Effector CD4-positive, alpha-beta T cell (primary cell): ENCODE data around the gene SRPK2.
"Not testable (repeated sequence)": the region's sequence is repeated elsewhere in the genome, so short reads cannot be mapped to it uniquely, and the experiment has no call there.

Experiments
- DNase-seq: peaks from one replicate; pipeline ENCODE4 v3.0.0-alpha.2; 2020

Gene SRPK2

DNA sequence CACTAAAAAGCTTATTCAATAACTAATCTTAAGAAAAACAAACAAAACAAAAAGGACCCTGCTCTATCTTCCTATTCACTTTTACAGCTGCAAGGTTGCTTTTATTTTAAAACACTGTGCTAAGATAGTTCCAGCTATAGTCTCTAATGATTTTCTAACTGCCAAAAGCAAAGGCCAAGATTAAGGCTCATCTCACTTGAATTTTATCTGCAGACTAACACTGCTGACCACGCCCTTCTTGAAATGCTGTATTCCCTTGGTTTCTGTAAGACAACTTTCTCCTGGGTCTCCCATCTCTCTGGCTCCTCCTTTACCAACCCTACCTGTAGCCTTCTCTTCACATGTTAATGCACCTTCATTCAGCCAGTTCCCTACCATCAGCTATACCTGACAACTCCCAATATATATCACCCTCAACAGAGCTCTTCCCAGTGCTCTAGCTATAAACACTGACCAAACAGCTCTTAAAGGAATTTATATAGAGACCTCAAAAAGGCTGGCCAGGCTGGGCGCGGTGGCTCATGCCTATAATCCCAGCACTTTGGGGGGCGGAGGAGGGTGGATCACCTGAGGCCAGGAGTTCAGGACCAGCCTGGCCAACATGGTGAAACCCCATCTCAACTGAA, 11.7 kb downstream of the SRPK2 start:
- no peak for DNase-seq

DNA sequence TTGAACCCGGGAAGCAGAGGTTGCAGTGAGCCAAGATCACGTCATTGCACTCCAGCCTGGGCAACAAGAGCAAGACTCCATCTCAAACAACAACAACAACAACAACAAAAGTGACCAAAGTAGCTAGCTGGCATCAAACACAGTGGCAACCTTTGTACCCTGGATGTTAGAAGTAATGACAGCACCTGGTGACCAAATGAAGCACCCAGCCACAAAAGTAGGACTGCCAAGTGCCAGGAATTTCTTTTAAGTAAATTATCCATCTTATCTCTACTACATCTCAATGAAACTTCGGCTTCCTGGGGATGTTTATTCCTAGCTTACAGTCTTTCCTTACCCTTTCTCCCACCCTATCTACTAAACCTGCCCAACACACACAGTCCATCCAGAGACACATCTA, 18.8 kb downstream of the SRPK2 start:
- DNase-seq = no peak

DNA sequence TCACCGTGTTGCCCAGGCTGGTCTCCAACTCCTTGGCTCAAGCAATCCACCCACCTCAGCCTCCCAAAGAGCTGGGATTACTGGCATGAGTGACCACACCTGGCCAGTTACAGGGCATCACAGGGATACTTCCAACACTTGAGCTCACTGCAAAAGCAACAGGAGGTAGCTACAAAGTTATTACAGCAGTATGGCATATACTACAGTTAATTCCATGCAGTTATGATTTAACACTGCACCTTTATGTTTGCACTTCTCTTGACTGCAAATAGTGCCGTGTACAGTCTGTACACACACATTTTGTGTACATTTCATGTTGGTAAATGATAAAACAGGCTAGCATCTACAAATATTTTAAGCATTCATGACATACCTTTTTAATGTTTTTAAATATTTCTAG, 21.3 kb downstream of the SRPK2 start:
- DNase-seq = no peak

DNA sequence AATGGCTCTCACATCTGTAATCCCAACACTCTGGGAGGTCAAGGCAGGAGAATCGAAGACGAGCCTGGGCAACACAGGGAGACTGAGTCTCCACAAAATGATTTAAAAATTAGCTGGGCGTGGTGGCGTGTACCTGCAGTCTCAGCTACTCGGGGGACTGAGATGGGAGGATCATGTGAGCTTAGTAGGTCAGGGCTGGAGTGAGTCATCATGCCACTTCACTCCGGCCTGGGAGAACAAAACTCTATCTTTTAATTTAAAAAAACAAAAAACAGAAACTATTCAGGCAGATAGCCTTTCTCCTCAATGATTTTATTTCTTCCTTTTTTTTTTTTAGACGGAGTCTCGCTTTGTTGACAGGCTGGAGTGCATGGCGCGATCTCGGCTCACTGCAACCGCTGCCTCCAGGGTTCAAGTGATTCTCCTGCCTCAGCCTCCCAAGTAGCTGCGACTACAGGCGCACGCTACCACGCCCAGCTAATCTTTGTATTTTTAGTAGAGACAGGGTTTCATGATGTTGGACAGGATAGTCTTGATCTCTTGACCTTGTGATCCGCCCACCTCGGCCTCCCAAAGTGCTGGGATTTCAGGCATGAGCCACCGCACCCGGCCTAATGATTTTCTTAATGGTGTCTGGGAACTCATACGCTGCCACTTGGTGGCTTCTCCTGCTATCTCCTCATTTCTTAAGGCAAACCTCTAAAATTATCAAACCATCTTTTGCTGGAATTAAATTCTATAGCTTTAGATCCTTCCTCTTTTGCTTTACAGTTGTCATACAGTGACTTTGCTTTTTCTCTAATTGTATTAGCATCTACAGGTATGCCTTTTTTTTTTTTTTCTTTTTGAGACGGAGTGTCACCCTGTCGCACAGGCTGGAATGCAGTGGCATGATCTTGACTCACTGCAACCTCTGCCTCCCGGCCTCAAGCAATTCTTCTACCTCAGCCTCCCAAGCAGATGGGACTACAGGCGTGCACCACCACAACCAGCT, 22.9 kb downstream of the SRPK2 start:
- no peak for DNase-seq

DNA sequence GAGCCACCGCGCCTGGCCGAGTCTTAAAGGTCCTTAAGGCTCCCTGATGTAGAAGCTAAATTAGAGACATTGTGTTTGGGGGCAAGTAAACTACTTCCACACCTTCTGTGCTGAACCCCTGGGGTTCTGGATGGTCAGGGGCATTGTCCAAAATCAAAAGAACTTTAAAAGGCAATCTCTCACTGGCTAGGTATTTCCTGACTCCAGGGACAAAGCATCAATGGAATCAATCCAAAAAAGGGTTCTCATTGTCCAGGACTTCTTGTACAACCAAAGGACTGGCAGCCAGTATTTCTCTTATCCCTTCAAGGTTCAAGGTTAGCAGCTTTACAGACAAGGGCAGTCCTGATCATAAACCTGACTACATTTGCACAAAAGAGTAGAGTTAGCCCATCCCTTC, 24.0 kb downstream of the SRPK2 start:
- DNase-seq = no peak

DNA sequence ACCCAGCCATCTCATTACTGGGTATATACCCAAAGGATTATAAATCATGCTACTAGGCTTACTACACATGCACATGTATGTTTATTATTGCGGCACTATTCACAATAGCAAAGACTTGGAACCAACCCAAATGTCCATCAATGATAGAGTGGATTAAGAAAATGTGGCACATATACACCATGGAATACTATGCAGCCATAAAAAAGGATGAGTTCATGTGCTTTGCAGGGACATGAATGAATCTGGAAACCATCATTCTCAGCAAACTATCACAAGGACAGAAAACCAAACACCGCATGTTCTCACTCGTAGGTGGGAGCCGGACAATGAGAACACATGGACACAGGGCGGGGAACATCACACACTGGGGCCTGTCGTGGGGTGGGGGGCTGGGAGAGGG, 25.1 kb downstream of the SRPK2 start:
- DNase-seq = not testable (repeated sequence)

DNA sequence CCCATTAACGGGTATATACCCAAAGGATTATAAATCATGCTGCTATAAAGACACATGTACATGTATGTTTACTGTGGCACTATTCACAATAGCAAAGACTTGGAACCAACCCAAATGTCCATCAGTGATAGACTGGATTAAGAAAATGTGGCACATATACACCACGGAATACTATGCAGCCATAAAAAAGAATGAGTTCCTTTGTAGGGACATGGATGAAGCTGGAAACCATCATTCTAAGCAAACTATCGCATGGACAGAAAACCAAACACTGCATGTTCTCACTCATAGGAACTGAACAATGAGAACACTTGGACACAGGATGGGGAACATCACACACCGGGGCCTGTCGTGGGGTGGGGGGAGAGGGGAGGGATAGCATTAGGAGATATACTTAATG, 26.0 kb downstream of the SRPK2 start:
- not testable (repeated sequence) for DNase-seq

DNA sequence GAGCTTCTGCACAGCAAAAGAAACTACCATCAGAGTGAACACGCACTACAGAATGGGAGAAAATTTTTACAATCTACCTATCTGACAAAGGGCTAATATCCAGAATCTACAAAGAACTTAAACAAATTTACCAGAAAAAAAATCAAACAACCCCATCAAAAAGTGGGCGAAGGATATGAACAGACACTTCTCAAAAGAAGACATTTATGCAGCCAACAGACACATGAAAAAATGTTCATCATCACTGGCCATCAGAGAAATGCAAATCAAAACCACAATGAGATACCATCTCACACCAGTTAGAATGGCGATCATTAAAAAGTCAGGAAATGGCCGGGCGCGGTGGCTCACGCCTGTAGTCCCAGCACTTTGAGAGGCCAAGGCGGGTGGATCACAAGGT, 26.7 kb downstream of the SRPK2 start:
- not testable (repeated sequence) for DNase-seq

DNA sequence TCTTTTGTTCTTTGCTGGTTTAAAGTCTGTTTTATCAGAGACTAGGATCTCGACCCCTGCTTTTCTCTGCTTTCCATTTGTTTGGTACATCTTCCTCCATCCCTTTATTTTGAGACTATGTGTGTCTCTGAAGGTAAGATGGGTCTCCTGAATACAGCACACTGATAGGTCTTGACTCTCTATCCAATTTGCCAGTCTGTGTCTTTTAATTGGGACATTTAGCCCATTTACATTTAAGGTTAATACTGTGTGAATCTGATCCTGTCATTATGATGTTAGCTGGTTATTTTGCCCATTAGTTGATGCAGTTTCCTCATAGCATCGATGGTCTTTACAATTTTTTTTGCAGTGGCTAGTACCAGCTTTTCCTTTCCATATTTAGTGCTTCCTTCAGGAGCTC, 28.6 kb downstream of the SRPK2 start:
- DNase-seq = not testable (repeated sequence)

DNA sequence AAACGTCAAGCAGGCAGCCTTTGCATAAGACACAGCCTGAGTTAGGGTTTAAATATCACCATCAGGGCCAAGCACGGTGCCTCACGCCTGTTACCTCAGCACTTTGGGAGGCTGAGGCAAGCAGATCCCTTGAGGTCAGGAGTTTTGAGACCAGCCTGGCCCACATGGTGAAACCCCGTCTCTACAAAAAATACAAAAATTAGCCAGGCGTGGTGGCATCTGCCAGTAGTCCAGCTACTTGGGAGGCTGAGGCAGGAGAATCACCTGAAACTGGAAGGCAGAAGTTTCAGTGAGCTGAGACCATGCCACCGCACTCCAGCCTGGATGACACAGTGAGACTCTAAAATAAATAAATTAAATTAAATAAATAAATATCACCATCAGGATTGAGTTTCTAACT, 33.0 kb downstream of the SRPK2 start:
- DNase-seq = no peak

DNA sequence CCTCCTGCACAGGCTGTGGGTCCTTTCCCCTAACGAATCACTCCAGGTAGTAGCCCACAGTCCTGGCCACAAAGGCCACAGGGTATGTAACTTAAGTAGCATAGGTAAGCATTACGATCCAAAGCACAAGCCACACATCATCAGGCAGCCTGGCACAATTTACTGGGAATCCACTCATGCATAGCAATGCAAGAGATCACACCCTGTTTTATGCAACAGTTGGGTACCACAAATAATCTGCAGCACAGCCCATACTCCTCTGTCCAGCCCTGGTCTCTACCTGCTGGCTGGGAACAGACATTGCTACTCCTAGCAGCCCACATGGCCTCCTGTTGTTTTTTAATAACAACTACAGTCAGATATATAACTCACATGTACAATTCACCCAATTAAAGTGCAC, 34.3 kb downstream of the SRPK2 start:
- DNase-seq = no peak

DNA sequence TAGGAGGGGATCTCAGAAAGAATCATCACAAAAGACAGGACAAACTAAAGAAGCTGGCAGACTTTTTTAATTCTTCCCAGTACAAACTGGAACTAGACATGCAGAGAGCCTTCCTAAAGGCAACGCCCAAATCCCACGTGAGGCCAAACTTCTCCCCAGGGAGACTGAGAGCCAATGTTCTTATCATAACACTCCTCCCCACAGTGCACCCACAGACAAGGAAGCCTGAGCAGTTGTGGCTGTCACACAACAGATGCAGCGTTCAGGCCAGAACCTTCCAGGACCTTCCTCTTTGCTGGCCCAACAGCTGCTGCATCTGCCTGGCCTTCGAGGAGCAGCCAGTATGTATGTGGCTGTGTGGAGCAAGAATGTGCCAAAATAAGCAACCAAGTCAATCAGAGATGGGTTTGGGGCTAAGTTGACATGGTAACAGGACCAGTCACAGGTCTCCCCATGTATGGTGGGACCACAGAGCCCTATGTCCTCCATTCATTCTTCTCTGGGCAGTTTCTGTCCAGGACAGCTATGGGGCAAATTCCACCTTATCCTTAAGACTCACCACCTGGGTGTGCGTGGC, 34.9 kb downstream of the SRPK2 start:
- DNase-seq = no peak

DNA sequence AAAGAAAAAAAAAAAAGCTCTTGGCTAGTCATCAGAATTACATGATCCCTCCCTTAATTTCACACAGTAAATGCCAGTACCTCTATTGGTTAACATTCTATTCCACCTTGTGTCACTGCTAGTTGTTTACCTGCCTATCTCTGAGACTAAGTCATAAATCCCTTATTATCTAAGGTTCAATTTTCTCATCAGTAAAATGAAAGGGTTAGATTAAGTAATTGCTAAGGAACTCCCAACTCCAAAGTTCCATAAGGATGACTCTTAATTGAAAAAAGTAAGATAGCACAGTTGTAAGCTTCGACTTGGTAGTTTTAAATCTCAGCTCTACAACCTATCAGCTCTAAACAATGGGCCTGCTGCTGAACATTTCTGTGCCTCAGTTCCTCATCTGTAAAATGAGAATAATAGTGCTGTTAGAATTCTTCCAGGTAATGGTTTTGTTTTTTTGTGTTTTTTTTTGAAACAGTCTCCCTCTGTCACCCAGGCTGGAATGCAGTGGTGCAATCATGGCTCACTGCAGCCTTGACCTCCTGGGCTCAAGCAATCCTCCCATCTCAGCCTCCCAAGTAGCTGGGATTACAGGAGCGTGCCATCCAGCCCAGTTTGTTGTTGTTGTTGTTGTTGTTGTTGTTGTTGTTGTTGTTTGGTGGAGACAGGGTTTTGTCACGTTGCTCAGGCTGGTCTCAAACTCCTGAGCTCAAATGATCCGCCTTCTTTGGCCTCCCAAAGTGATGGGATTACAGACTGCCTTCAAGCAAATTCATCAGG, 35.6 kb downstream of the SRPK2 start:
- no peak for DNase-seq

DNA sequence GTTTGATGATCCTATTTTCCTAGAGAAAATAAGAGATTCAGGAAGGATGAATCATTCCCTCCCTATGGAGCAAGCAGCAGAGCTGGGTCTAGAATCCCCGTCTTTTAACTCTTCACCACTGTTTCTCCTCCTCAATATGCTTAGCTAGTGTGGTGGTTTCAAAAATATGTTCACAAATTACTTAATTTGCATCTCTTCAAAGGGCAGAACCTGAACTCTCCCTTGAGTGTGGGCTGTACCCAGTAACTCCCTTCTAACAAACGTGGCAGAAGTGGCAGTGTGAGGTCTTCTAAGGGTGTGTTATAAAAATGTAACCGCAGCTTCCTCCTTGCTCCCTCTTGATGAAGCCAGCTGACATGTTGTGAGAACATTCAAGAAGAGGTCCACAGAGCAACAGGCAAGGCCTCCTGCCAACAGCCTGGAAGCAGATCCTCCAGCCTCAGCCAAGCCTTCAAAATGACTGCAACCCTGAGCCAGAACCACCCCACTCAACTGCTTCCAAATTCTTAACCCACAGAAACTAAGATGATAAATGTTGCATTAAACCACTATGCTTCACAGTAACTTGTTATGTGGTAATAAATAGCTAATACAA, 36.6 kb downstream of the SRPK2 start:
- peak; percentile 38 for DNase-seq

DNA sequence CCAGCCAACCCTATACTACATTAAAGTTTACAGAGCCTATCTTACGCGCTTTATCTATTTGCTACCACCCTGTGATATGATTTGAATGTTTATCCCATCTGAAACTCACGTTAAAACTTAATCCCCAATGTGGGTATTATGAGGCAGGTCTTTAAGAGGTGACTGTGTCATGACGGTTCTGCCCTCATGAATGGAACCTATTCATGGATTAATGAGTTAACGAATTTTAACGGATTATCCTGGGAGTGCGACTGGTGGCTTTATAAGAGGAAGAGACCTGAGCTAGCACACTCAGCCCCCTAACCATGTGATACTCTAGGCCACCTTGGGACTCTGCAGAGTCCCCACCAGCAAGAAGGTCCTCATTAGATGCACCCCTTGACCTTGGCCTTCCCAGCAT, 37.8 kb downstream of the SRPK2 start:
- no peak for DNase-seq

DNA sequence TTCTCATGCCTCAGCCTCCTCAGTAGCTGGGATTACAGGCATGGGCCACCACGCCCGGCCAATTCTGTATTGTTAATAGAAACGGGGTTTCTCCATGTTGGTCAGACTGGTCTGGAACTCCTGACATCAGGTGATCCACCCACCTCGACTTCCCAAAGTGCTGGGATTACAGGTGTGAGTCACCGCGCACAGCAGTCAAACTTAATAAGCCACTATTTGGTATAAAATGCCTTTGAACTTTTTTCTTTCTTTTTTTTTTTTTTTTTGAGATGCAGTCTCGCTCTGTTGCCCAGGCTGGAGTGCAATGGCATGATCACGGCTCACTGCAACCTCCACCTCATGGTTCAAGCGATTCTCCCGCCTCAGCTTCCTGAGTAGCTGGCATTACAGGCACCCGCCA, 40.5 kb downstream of the SRPK2 start:
- not testable (repeated sequence) for DNase-seq

DNA sequence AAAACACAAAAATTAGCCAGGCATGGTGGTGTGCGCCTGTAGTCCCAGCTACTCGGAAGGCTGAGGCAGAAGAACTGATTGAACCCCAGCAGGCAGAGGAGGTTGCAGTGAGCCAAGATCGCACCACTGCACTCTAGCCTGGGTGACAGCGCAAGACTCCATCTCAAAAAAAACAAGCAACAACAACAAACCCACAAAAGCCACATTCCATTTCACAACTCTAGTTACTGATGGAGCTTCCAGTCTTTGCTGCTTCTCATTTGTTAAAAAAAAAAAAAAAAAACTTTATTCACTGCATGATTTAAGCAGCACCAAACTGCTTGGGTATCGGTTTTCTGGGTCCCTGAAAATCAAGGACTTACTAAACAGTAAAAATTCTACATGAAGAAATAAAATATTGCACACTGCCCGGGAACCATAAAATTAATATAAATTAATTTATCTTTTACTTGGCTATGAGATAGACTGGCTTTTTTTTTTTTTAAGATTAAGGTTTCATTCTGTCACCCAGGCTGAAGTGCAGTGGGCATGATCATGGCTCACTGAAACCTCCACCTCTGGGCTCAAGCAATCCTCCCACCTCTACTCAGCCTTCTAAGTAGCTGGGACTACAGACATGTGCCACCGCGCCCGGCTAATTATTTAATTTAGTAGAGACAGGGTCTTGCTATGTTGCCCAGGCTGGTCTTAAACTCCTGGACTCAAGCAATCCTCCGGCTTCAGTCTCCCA, 42.0 kb downstream of the SRPK2 start:
- DNase-seq = no peak

DNA sequence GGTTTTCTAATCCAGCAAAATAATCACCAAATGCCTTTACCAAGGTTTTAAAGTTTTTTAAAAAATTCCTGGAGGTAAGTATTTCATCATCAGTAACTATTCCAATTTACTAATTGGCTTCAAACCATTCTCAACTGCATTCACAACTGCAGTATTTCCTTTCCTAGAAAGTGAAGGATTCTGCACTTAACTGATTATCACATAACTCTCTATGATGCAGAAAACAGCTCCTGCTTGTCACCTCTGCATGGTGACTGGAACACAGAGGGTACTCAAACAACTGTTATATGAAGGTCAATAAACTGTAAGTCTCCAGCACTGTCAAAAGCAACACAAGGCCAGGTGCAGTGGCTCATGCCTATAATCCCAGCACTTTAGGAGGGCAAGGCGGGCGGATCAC, 42.6 kb downstream of the SRPK2 start:
- no peak for DNase-seq

DNA sequence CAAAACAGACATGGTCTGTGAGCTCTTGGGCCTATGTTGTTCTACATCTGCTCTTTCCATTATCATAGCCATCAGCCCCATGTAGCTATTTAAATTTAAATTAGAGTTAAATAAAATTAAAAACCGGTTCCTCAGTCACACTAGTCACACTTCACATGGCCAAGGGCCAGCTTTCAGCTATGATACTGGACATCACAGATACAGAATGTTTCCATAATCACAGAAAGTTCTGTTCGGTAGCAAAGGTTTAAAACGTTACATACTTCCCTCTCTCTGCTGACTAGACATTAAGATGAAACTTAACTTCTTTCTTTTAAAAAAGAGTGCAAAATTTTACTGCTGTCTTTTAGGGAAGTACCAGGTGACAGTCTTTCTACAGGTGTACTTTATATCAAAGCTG, 43.0 kb downstream of the SRPK2 start:
- no peak for DNase-seq

DNA sequence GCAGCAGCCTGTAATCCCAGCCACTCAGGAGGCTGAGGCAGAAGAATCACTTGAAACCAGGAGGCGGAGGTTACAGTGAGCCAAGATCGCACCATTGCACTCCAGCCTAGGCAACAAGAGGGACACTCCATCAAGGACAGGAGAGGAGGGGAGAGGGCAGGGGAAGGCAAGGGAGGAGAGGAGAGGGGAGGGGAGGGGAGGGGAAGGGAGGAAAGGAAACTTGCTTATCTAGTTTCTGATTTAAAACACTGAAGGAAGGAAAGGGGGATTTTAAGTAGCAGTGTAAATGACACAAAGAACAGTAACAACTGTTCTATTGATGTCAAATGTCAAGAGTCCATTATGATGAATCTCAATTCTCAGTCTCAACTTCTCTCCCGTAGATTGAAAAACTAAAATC, 43.7 kb downstream of the SRPK2 start:
- no peak for DNase-seq

DNA sequence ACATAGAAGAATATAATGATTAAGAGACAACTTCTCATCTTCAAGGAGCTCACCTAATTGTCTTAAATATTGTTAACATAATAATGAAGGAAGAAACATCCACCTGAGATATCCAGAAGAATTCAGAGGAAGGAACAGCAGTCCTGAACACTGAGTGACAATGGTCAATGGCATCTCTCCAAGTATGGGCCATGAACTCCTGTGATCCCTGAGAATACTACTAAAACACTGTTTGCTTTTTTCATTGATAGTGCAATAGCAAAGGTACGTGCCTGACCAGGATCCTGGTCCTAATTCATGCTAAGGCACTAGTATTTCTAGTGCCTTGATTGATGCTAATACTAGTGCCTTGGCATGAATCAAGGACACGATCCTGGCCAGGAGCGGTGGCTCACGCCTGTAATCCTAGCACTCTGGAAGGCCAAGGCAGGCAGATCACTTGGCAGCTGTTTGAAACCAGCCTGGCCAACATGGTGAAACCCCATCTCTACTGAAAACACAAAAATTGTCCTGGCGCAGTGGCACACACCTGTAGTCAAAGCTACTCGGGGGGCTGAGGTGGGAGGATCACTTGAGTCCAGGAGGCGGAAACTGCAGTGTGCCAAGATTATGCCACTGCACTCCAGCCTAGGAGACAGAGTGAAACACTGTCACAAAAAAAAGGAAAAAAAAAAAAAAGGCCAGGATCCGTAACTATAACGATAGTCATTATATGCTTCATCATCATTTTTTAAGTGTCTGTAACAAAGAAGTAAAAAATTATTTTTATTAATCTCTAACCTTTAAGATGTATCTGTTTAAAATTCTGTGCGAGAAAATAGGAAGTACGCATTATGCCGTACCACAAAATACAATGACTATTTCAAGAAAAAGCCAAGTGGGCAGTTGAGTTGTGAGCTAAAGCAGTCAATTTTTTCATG, 49.1 kb downstream of the SRPK2 start:
- DNase-seq = no peak
